Stimulated activated naive CD8-positive, alpha-beta T cell treated with anti-CD3 and anti-CD28 coated beads, Interleukin-15, Interleukin-2, amounts not matched to agents 100 ng/mL and 50 ng/mL, for 24 hours (primary cell): ENCODE measurements around the gene RBKS.

ENCODE experiments used
- H3K27ac Mint-ChIP-seq: one replicate; pipeline ENCODE4 v1.8.0; 2021; ENCODE audit warnings: mild to moderate bottlenecking, mixed read lengths
- H3K27me3 Mint-ChIP-seq: one replicate; pipeline ENCODE4 v1.8.0; 2021; ENCODE audit warnings: mixed read lengths
- H3K36me3 Mint-ChIP-seq: one replicate; pipeline ENCODE4 v1.8.0; 2021; ENCODE audit warnings: low read depth, mixed read lengths
- H3K4me1 Mint-ChIP-seq: one replicate; pipeline ENCODE4 v1.8.0; 2021; ENCODE audit warnings: low read depth, mixed read lengths
- H3K4me3 Mint-ChIP-seq: one replicate; pipeline ENCODE4 v1.8.0; 2021; ENCODE audit warnings: mild to moderate bottlenecking, mixed read lengths
- H3K9me3 Mint-ChIP-seq: one replicate; pipeline ENCODE4 v1.8.0; 2021; ENCODE audit warnings: mixed read lengths

RBKS gene

GRCh38 chr2:27890146-27890923 is at the start of gene RBKS, which contains the start of gene BABAM2:
TSS of gene RBKS (minus strand) at chr2:27890387. CDS start at chr2:27890345, 42 bp downstream.
TSS of gene BABAM2 (plus strand) at chr2:27890729. CDS start at chr2:27894557, 3,828 bp downstream.
- peaks cover 24% of the 10 kb centered on the region for H3K36me3 Mint-ChIP-seq
- peaks cover 3% of the 10 kb centered on the region for H3K27me3 Mint-ChIP-seq
- H3K4me1 Mint-ChIP-seq: peaks cover 59% of the 10 kb centered on the region
- peak within 1 kb of the TSS; percentile 100 for H3K27ac Mint-ChIP-seq
- H3K9me3 Mint-ChIP-seq: no peaks in the 10 kb centered on the region
- peak within 1 kb of the TSS; percentile 91 for H3K4me3 Mint-ChIP-seq

- Mint-ChIP-seq H3K27me3 (no peaks in the 10 kb centered on the region), H3K9me3 (no peaks in the 10 kb centered on the region), H3K36me3 (peaks cover 35% of the 10 kb centered on the region), H3K4me3 (no peak overlapping the region), H3K27ac (no peak overlapping the region), H3K4me1 (peaks cover 10% of the 10 kb centered on the region)
Observed at GRCh38 chr2:27935026-27935425, 44.8 kb upstream of the RBKS start.

GRCh38 chr2:27932396-27932795 is 42.2 kb upstream of the RBKS start:
- no peaks in the 10 kb centered on the region for H3K27me3 Mint-ChIP-seq
- no peaks in the 10 kb centered on the region for H3K9me3 Mint-ChIP-seq
- peaks cover 4% of the 10 kb centered on the region for H3K4me1 Mint-ChIP-seq
- H3K36me3 Mint-ChIP-seq: peaks cover 36% of the 10 kb centered on the region
- no peak overlapping the region for H3K4me3 Mint-ChIP-seq
- H3K27ac Mint-ChIP-seq: no peak overlapping the region

GRCh38 chr2:27931361-27931950 is 41.3 kb upstream of the RBKS start:
- H3K27ac Mint-ChIP-seq: no peak overlapping the region
- no peaks in the 10 kb centered on the region for H3K27me3 Mint-ChIP-seq
- H3K4me1 Mint-ChIP-seq: peaks cover 1% of the 10 kb centered on the region
- no peaks in the 10 kb centered on the region for H3K9me3 Mint-ChIP-seq
- no peak overlapping the region for H3K4me3 Mint-ChIP-seq
- H3K36me3 Mint-ChIP-seq: peaks cover 41% of the 10 kb centered on the region

GRCh38 chr2:27929916-27930486 is 39.8 kb upstream of the RBKS start:
- no peak overlapping the region for H3K27ac Mint-ChIP-seq
- H3K9me3 Mint-ChIP-seq: no peaks in the 10 kb centered on the region
- no peaks in the 10 kb centered on the region for H3K27me3 Mint-ChIP-seq
- peaks cover 16% of the 10 kb centered on the region for H3K4me1 Mint-ChIP-seq
- H3K36me3 Mint-ChIP-seq: peaks cover 53% of the 10 kb centered on the region
- H3K4me3 Mint-ChIP-seq: no peak overlapping the region

GRCh38 chr2:27925766-27926472 is 35.7 kb upstream of the RBKS start:
- no peak overlapping the region for H3K27ac Mint-ChIP-seq
- no peaks in the 10 kb centered on the region for H3K27me3 Mint-ChIP-seq
- H3K36me3 Mint-ChIP-seq: peaks cover 36% of the 10 kb centered on the region
- no peaks in the 10 kb centered on the region for H3K9me3 Mint-ChIP-seq
- H3K4me1 Mint-ChIP-seq: peaks cover 21% of the 10 kb centered on the region
- H3K4me3 Mint-ChIP-seq: no peak overlapping the region

- no peak overlapping the region for H3K4me3 Mint-ChIP-seq
- peaks cover 43% of the 10 kb centered on the region for H3K4me1 Mint-ChIP-seq
- no peak overlapping the region for H3K27ac Mint-ChIP-seq
- no peaks in the 10 kb centered on the region for H3K27me3 Mint-ChIP-seq
- H3K9me3 Mint-ChIP-seq: no peaks in the 10 kb centered on the region
- peaks cover 33% of the 10 kb centered on the region for H3K36me3 Mint-ChIP-seq
Observed at GRCh38 chr2:27922842-27923241, 32.7 kb upstream of the RBKS start.

- H3K27ac Mint-ChIP-seq: no peak overlapping the region
- H3K9me3 Mint-ChIP-seq: no peaks in the 10 kb centered on the region
- peaks cover 43% of the 10 kb centered on the region for H3K4me1 Mint-ChIP-seq
- no peak overlapping the region for H3K4me3 Mint-ChIP-seq
- no peaks in the 10 kb centered on the region for H3K27me3 Mint-ChIP-seq
- H3K36me3 Mint-ChIP-seq: peaks cover 28% of the 10 kb centered on the region
Observed at GRCh38 chr2:27921880-27922547, 31.8 kb upstream of the RBKS start.

- Mint-ChIP-seq H3K9me3 (no peaks in the 10 kb centered on the region), H3K4me3 (no peak overlapping the region), H3K27ac (no peak overlapping the region)
Observed at GRCh38 chr2:27921424-27921823, 31.2 kb upstream of the RBKS start.

GRCh38 chr2:27920148-27920885 is 30.1 kb upstream of the RBKS start:
- H3K9me3 Mint-ChIP-seq: no peaks in the 10 kb centered on the region
- no peaks in the 10 kb centered on the region for H3K27me3 Mint-ChIP-seq
- peak overlapping the region; percentile 22 for H3K4me3 Mint-ChIP-seq
- H3K27ac Mint-ChIP-seq: peak overlapping the region; percentile 68
- H3K4me1 Mint-ChIP-seq: peaks cover 31% of the 10 kb centered on the region
- peaks cover 15% of the 10 kb centered on the region for H3K36me3 Mint-ChIP-seq

More at GRCh38 chr2:27921424-27921823, 31.2 kb upstream of the RBKS start:
- H3K36me3 Mint-ChIP-seq: peaks cover 26% of the 10 kb centered on the region
- peaks cover 42% of the 10 kb centered on the region for H3K4me1 Mint-ChIP-seq
- H3K27me3 Mint-ChIP-seq: no peaks in the 10 kb centered on the region

- peaks cover 32% of the 10 kb centered on the region for H3K36me3 Mint-ChIP-seq
- H3K27me3 Mint-ChIP-seq: no peaks in the 10 kb centered on the region
- no peaks in the 10 kb centered on the region for H3K9me3 Mint-ChIP-seq
- peaks cover 33% of the 10 kb centered on the region for H3K4me1 Mint-ChIP-seq
- H3K4me3 Mint-ChIP-seq: no peak overlapping the region
- H3K27ac Mint-ChIP-seq: no peak overlapping the region
Observed at GRCh38 chr2:27916293-27916995, 26.3 kb upstream of the RBKS start.

GRCh38 chr2:27915874-27916273 is 25.7 kb upstream of the RBKS start:
- peaks cover 36% of the 10 kb centered on the region for H3K4me1 Mint-ChIP-seq

GRCh38 chr2:27915191-27915590 is 25.0 kb upstream of the RBKS start:
- Mint-ChIP-seq H3K4me1 (peaks cover 34% of the 10 kb centered on the region), H3K27me3 (no peaks in the 10 kb centered on the region), H3K36me3 (peaks cover 40% of the 10 kb centered on the region), H3K9me3 (no peaks in the 10 kb centered on the region), H3K27ac (no peak overlapping the region), H3K4me3 (no peak overlapping the region)

More at GRCh38 chr2:27915874-27916273, 25.7 kb upstream of the RBKS start:
- no peak overlapping the region for H3K27ac Mint-ChIP-seq
- no peaks in the 10 kb centered on the region for H3K27me3 Mint-ChIP-seq
- no peak overlapping the region for H3K4me3 Mint-ChIP-seq
- H3K36me3 Mint-ChIP-seq: peaks cover 38% of the 10 kb centered on the region
- H3K9me3 Mint-ChIP-seq: no peaks in the 10 kb centered on the region
